Measurements from ENCODE around the gene RBM10. TPM values are rescaled to one million over a fixed set of nuclear protein-coding genes. Genes with fewer than 3 reads are reported as not detected.
A peak's percentile ranks its signal among the peaks of the same experiment; 100 is the strongest.

The RBM10 gene
- total RNA-seq, 1 experiment from 2014 or later = 47.2 TPM

- Mint-ChIP-seq H3K27me3 (ENCODE audit: unreplicated experiment) (no peaks in the 10 kb centered on the region), H3K36me3 (ENCODE audit: insufficient read depth, unreplicated experiment) (peaks cover 75% of the 10 kb centered on the region), H3K4me1 (ENCODE audit: low read depth, unreplicated experiment) (peaks cover 37% of the 10 kb centered on the region), H3K27ac (ENCODE audit: unreplicated experiment) (peak overlapping the region; percentile 39), H3K4me3 (ENCODE audit: low read depth, unreplicated experiment) (no peak overlapping the region), H3K9me3 (ENCODE audit: low read depth, unreplicated experiment) (no peaks in the 10 kb centered on the region)
- intact Hi-C loops (cut with micrococcal nuclease; ENCODE audit: unreplicated experiment) = no loop called here
- no peak for DNase-seq
- no TSS peak for BruUV-seq (replicated peaks)
- CTCF ChIA-PET = no interaction called here
- no peak for TF ChIP-seq CTCF (IDR thresholded peaks at IDR 0.05; ENCODE audit: unreplicated experiment)
Measured at GRCh38 chrX:47221756-47222155, 76.7 kb downstream of the RBM10 start.

- intact Hi-C loops (cut with micrococcal nuclease; ENCODE audit: unreplicated experiment) = no loop called here
- no peak overlapping the region for H3K27ac Mint-ChIP-seq (ENCODE audit: unreplicated experiment)
- no TSS peak for BruUV-seq (replicated peaks)
- no peaks in the 10 kb centered on the region for H3K27me3 Mint-ChIP-seq (ENCODE audit: unreplicated experiment)
- peaks cover 67% of the 10 kb centered on the region for H3K36me3 Mint-ChIP-seq (ENCODE audit: insufficient read depth, unreplicated experiment)
- DNase-seq = no peak
- H3K4me1 Mint-ChIP-seq (ENCODE audit: low read depth, unreplicated experiment) = peaks cover 28% of the 10 kb centered on the region
- CTCF ChIA-PET = no interaction called here
- no peaks in the 10 kb centered on the region for H3K9me3 Mint-ChIP-seq (ENCODE audit: low read depth, unreplicated experiment)
- TF ChIP-seq CTCF (IDR thresholded peaks at IDR 0.05; ENCODE audit: unreplicated experiment) = no peak
- no peak overlapping the region for H3K4me3 Mint-ChIP-seq (ENCODE audit: low read depth, unreplicated experiment)
Measured at GRCh38 chrX:47222751-47223350, 77.8 kb downstream of the RBM10 start.

- Mint-ChIP-seq H3K36me3 (ENCODE audit: insufficient read depth, unreplicated experiment) (peaks cover 67% of the 10 kb centered on the region), H3K27me3 (ENCODE audit: unreplicated experiment) (no peaks in the 10 kb centered on the region), H3K27ac (ENCODE audit: unreplicated experiment) (peak overlapping the region; percentile 66), H3K9me3 (ENCODE audit: low read depth, unreplicated experiment) (no peaks in the 10 kb centered on the region), H3K4me1 (ENCODE audit: low read depth, unreplicated experiment) (peaks cover 28% of the 10 kb centered on the region), H3K4me3 (ENCODE audit: low read depth, unreplicated experiment) (no peak overlapping the region)
- no peak for TF ChIP-seq CTCF (IDR thresholded peaks at IDR 0.05; ENCODE audit: unreplicated experiment)
- BruUV-seq (replicated peaks) = no TSS peak
- intact Hi-C loops (cut with micrococcal nuclease; ENCODE audit: unreplicated experiment) = no loop called here
- CTCF ChIA-PET = no interaction called here
- DNase-seq = no peak
Measured at GRCh38 chrX:47223476-47224250, 78.6 kb downstream of the RBM10 start.

- Mint-ChIP-seq H3K4me1 (ENCODE audit: low read depth, unreplicated experiment) (peaks cover 25% of the 10 kb centered on the region), H3K27ac (ENCODE audit: unreplicated experiment) (no peak overlapping the region), H3K36me3 (ENCODE audit: insufficient read depth, unreplicated experiment) (peaks cover 67% of the 10 kb centered on the region), H3K9me3 (ENCODE audit: low read depth, unreplicated experiment) (no peaks in the 10 kb centered on the region), H3K27me3 (ENCODE audit: unreplicated experiment) (no peaks in the 10 kb centered on the region), H3K4me3 (ENCODE audit: low read depth, unreplicated experiment) (no peak overlapping the region)
- intact Hi-C loops (cut with micrococcal nuclease; ENCODE audit: unreplicated experiment) = no loop called here
- no TSS peak for BruUV-seq (replicated peaks)
- CTCF ChIA-PET = no interaction called here
- DNase-seq = no peak
- TF ChIP-seq CTCF (IDR thresholded peaks at IDR 0.05; ENCODE audit: unreplicated experiment) = no peak
Measured at GRCh38 chrX:47224266-47224895, 79.4 kb downstream of the RBM10 start.

All from Calu3 (cell line).